Stimulated activated CD4-positive, alpha-beta T cell treated with anti-CD3 and anti-CD28 coated beads, TNF-alpha, amount 100 ng/mL, for 24 hours (primary cell): ENCODE data around the gene ZNF70.

ENCODE experiments used
- DNase-seq, 3 experiments: peaks; one replicate each; pipeline ENCODE4 v3.0.0-alpha.2; 2020; ENCODE audit warnings: low read depth in 3 of 3

The ZNF70 gene

GRCh38 chr22:23716811-23717801 lies 33.8 kb downstream of the ZNF70 start:
- peak; percentile 60 to 81 (median 65) for DNase-seq

- no peak for DNase-seq
Measured at GRCh38 chr22:23715806-23716375, 35.0 kb downstream of the ZNF70 start.

GRCh38 chr22:23714596-23715578 lies 36.0 kb downstream of the ZNF70 start:
- no peak for DNase-seq

GRCh38 chr22:23713696-23714595 lies 37.0 kb downstream of the ZNF70 start:
- no peak for DNase-seq

GRCh38 chr22:23712256-23712655 lies 38.7 kb downstream of the ZNF70 start:
- DNase-seq = no peak

- no peak for DNase-seq
Measured at GRCh38 chr22:23709107-23709506, 41.8 kb downstream of the ZNF70 start.

GRCh38 chr22:23708270-23708669 lies 42.6 kb downstream of the ZNF70 start:
- DNase-seq = no peak

GRCh38 chr22:23705358-23705757 lies 45.6 kb downstream of the ZNF70 start:
- DNase-seq = no peak

- no peak for DNase-seq
Measured at GRCh38 chr22:23704829-23705228, 46.1 kb downstream of the ZNF70 start.

GRCh38 chr22:23704062-23704461 lies 46.9 kb downstream of the ZNF70 start:
- DNase-seq = no peak

GRCh38 chr22:23700706-23701105 lies 50.2 kb downstream of the ZNF70 start:
- DNase-seq = no peak

GRCh38 chr22:23698673-23699235 lies 52.2 kb downstream of the ZNF70 start:
- no peak for DNase-seq

GRCh38 chr22:23698094-23698493 lies 52.8 kb downstream of the ZNF70 start:
- DNase-seq = no peak

GRCh38 chr22:23697031-23697970 lies 53.6 kb downstream of the ZNF70 start:
- DNase-seq = no peak

- peak; percentile 52 to 73 (median 56) for DNase-seq
Measured at GRCh38 chr22:23696326-23696851, 54.5 kb downstream of the ZNF70 start.

- no peak for DNase-seq
Measured at GRCh38 chr22:23695571-23696325, 55.2 kb downstream of the ZNF70 start.

- no peak for DNase-seq
Measured at GRCh38 chr22:23695141-23695540, 55.8 kb downstream of the ZNF70 start.

- DNase-seq = no peak
Measured at GRCh38 chr22:23693979-23694680, 56.8 kb downstream of the ZNF70 start.
